Common myeloid progenitor, CD34-positive (primary cell): Measurements from ENCODE around the gene CD2BP2.
"Not testable (repeated sequence)": the region's sequence is repeated elsewhere in the genome, so short reads cannot be mapped to it uniquely, and the experiment has no call there.

Experiments used
- CTCF ChIA-PET: fragments of 350-600 bp; sonication (Branson Sonifier 250); formaldehyde crosslinking; loops from one replicate; lab custom pipeline; 2021; ENCODE audit warnings: antibody characterized with exemption; lab: Charles Lee
- POLR2A ChIA-PET: fragments of 350-600 bp; sonication (Branson Sonifier 250); formaldehyde crosslinking; loops from one replicate; lab custom pipeline; 2021; ENCODE audit warnings: antibody characterized with exemption; lab: Charles Lee
- DNase-seq, 3 donors: peaks; one replicate each; pipeline versions ENCODE4 v3.0.0 to v3.0.0-alpha.2; 2013
- H3K27ac ChIP-seq, 2 experiments: 1 replicate in 1 of 2; 2 replicates in 1 of 2; pipeline ENCODE4 v1.7.0; 2013; ENCODE audit warnings: inconsistent platforms in 2 of 2, low read length in 2 of 2, mild to moderate bottlenecking in 2 of 2, low read depth in 1 of 2, moderate library complexity in 1 of 2; ENCODE audit not compliant: severe bottlenecking in 2 of 2, insufficient read depth in 1 of 2, poor library complexity in 1 of 2
- H3K27me3 ChIP-seq, 5 experiments: replicated peaks in 2 of 5; 1 replicate in 3 of 5; 2 replicates in 2 of 5; pipeline versions ENCODE4 v1.6.1 to v1.7.0; 2013; ENCODE audit warnings: low read length in 4 of 5, mild to moderate bottlenecking in 2 of 5, moderate library complexity in 2 of 5, inconsistent platforms in 1 of 5; ENCODE audit not compliant: insufficient read depth in 5 of 5, control insufficient read depth in 4 of 5
- H3K36me3 ChIP-seq, 4 experiments: 1 replicate in 2 of 4; 2 replicates in 2 of 4; pipeline versions ENCODE4 v1.6.1 to v1.7.0; 2013; ENCODE audit warnings: low read length in 3 of 4, control low read depth in 1 of 4, mild to moderate bottlenecking in 1 of 4; ENCODE audit not compliant: control insufficient read depth in 4 of 4, insufficient read depth in 4 of 4
- H3K4me1 ChIP-seq, 4 experiments: 1 replicate in 3 of 4; 2 replicates in 1 of 4; pipeline versions ENCODE4 v1.6.1 to v1.7.1; 2013; ENCODE audit warnings: low read length in 3 of 4, mild to moderate bottlenecking in 3 of 4, control low read depth in 1 of 4, inconsistent platforms in 1 of 4, moderate library complexity in 1 of 4; ENCODE audit not compliant: control insufficient read depth in 4 of 4, insufficient read depth in 4 of 4; ENCODE audit errors: control extremely low read depth in 1 of 4
- H3K4me3 ChIP-seq, 7 experiments: 1 replicate in 4 of 7; 2 replicates in 3 of 7; pipeline versions ENCODE4 v1.5.1 to v1.7.0; 2013; ENCODE audit warnings: mild to moderate bottlenecking in 7 of 7, low read length in 6 of 7, moderate library complexity in 6 of 7, inconsistent platforms in 2 of 7, low read depth in 2 of 7, control low read depth in 1 of 7; ENCODE audit not compliant: insufficient read depth in 4 of 7, control insufficient read depth in 1 of 7; ENCODE audit errors: extremely low read depth in 1 of 7
- H3K9me3 ChIP-seq, 5 experiments: 1 replicate in 4 of 5; 2 replicates in 1 of 5; pipeline versions ENCODE4 v1.6.1 to v1.7.1; 2013; ENCODE audit warnings: low read length in 4 of 5, mild to moderate bottlenecking in 2 of 5, inconsistent platforms in 1 of 5, low read depth in 1 of 5, moderate library complexity in 1 of 5; ENCODE audit not compliant: control insufficient read depth in 4 of 5, insufficient read depth in 2 of 5; ENCODE audit errors: control extremely low read depth in 1 of 5
- WGBS: methylation state at CpG from one replicate; pipeline ENCODE4 v1.1.5; 2013; ENCODE audit not compliant: insufficient coverage; 5-methylcytosine and 5-hydroxymethylcytosine counted together

Gene CD2BP2

DNA sequence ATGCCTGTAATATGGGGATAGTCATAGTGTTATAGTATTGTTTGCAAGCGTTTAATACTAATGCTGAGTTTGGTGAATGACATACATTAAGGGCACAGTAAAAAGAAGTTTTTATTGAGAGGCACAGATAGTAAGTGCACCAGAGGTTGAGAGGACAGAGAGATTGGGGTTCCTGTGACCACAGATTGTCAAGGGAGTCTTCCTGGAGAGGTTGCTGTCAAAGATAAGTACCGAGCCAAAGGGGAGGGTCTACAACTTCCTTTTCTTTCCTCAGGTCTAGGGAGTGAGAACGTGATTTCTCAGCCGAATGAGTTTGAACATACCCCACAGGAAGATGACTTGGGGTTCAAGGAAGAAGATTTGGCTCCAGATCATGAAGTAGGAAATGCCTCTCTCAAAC is 41.9 kb upstream of the CD2BP2 start:
- Histone ChIP-seq H3K4me3 (no peak overlapping the region), H3K27ac (no peak overlapping the region), H3K27me3 (no peaks in the 10 kb centered on the region), H3K36me3 (peaks cover 0 to 22% (median 14%) of the 10 kb centered on the region in 4 experiments), H3K9me3 (no peaks in the 10 kb centered on the region), H3K4me1 (peaks cover 7 to 46% (median 39%) of the 10 kb centered on the region in 4 experiments)
- peak in 1 of 3 donors; percentile 46 for DNase-seq
- ChIA-PET CTCF (interaction anchor here (2.5 to 10.8 kb wide), 2 partner anchors 12 to 20 kb away, joined by 11 to 97 read pairs; partner anchors contain the start of gene ZNF771), POLR2A (interaction anchor here (0.7 kb wide), 1 partner anchor 75 kb away, joined by 3 read pairs; no protein-coding TSS in a partner anchor)
- 45% methylated on average over 3 of the region's 4 CpGs for WGBS

DNA sequence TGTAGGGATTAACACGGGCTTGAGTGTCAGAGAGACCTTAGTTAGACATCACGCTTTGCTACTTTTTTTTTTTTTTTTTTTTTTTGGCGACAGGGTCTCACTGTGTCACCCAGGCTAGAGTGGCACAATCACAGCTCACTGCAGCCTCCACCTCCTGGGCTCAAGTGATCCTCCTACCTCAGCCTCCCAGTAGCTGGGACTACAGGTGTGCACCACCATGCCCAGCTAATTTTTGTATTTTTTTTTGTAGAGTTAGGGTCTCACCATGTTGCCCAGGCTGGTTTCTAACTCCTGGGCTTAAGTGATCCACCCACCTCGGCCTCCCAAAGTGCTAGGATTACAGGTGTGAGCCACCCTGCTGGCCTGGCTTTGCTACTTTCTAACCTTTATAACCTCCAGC is 41.5 kb upstream of the CD2BP2 start:
- H3K27me3 ChIP-seq, H3K9me3 ChIP-seq, H3K27ac ChIP-seq, DNase-seq: not testable (repeated sequence)
- peak overlapping the region in 2 of 7 experiments; percentile 76 to 91 for H3K4me3 ChIP-seq
- H3K36me3 ChIP-seq, result peaks cover 0 to 22% (median 14%) of the 10 kb centered on the region in 4 experiments
- peaks cover 7 to 46% (median 39%) of the 10 kb centered on the region in 4 experiments for H3K4me1 ChIP-seq
- POLR2A ChIA-PET, result interaction anchor here (0.6 to 2.3 kb wide), 4 partner anchors 11 to 677 kb away, joined by 3 to 11 read pairs (median 4); partner anchors contain the start of gene ZNF771
- CTCF ChIA-PET, result interaction anchor here (0.9 to 10.8 kb wide), 6 partner anchors 13 to 26 kb away, joined by 3 to 97 read pairs (median 8); partner anchors contain the start of genes SEPTIN1, TBC1D10B and ZNF771
- 71% methylated on average over 1 of the region's 4 CpGs for WGBS

DNA sequence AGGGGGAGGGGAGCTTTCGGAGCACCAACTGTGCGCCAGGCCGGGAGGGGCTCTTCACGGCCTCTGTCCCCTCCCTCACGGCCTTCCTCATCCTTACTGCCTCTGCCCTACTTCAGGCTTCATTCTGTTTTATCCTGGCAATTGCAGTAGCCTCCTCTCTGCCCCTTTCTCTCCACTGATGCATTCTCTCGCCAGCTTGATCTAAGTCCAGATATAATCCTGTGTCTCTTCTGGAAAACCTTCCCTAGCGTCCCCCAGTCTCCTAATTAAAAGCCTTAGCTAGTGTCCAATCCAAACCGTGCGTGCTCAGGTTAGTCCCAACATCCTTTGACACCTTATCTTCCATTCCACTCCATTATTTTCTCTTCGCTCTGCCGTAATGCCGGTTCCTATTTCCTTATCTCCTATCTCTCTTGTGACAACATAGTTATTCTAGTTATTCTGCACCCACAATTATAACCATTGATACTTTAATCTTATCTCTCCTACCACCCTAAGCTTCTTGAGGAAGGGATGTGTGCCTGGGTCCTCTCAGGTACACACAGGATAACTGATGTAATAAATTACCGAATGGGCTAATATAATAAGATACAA is 41.0 kb upstream of the CD2BP2 start:
- Histone ChIP-seq H3K4me3 (peak overlapping the region; percentile 74 to 91 (median 77)), H3K9me3 (no peaks in the 10 kb centered on the region), H3K27me3 (no peaks in the 10 kb centered on the region), H3K27ac (no peak overlapping the region), H3K4me1 (peaks cover 7 to 46% (median 38%) of the 10 kb centered on the region in 4 experiments), H3K36me3 (peaks cover 0 to 22% (median 14%) of the 10 kb centered on the region in 4 experiments)
- ChIA-PET CTCF (interaction anchor here (0.9 to 10.8 kb wide), 10 partner anchors 11 to 220 kb away, joined by 3 to 97 read pairs (median 6); partner anchors contain the start of genes SEPTIN1, TBC1D10B and ZNF771), POLR2A (interaction anchor here (0.6 to 2.3 kb wide), 6 partner anchors 11 to 677 kb away, joined by 3 to 11 read pairs (median 3); partner anchors contain the start of genes TBC1D10B and ZNF771)
- WGBS, result 10% methylated on average over 12 of the region's 13 CpGs
- peak in 1 of 3 donors; percentile 39 for DNase-seq

DNA sequence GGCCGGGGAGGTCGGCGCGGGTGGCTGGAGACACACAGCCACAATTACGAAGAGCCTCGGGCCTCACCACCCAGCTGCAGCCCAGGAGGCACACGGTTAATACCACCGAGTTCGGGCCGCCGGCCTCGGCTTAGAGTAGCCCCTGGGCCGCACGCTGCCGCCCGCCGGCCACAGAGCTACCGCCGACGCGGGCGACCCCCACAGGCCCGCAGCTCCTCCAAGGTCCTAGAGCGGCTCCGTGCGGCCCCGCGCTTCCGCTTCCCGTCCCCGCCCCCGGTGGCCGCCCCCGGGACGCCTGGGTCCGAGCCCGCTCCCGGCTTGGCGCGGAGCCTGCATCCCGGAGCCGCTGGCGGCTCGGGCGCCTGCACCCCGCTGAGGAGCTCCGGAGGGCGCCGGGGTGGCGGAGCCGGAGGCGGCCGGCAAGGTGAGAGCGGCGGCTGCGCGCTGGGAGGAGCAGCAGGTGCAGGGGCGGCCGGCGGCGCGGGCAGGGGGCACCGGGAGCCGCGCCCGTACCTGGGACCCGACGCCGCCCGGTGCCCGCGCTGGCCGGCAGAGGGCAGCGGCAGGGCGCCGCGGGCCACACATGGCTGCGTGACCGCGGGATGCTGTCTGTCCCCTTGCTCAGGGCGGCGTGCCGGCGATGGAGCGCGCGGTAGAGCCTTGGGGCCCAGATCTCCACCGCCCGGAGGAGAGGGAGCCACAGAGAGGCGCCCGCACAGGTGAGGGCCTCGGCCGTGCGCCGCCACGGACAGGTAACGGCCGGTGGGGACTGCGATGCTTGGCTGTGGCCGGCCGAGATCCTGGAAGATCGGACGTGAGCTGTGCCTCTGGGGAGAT is 40.3 kb upstream of the CD2BP2 start, which contains the start of gene ZNF48:
TSS of gene ZNF48 (plus strand) at position 266 of the 837 bp plus-strand sequence. CDS start at position 641, 375 bp downstream.
- peak; percentile 80 to 88 (median 86) for DNase-seq
- Histone ChIP-seq H3K36me3 (peaks cover 0 to 22% (median 14%) of the 10 kb centered on the region in 4 experiments), H3K4me1 (peaks cover 7 to 41% (median 36%) of the 10 kb centered on the region in 4 experiments), H3K4me3 (peak within 1 kb of the TSS; percentile 74 to 91 (median 77)), H3K27ac (peak within 1 kb of the TSS; percentile 33 to 71), H3K27me3 (no peaks in the 10 kb centered on the region), H3K9me3 (no peaks in the 10 kb centered on the region)
- CTCF ChIA-PET, result interaction anchor here (0.9 to 10.8 kb wide), 12 partner anchors 10 to 303 kb away, joined by 3 to 97 read pairs (median 4); partner anchors contain the start of genes SEPTIN1, TBC1D10B, TBX6 and ZNF771
- under 1% methylated on average over 74 of the region's 103 CpGs for WGBS
- POLR2A ChIA-PET, result interaction anchor here (0.6 to 2.3 kb wide), 8 partner anchors 12 to 328 kb away, joined by 3 to 11 read pairs (median 3); partner anchors contain the start of genes SEPTIN1, TBC1D10B and ZNF771

GRCh38 chr16:30394592-30395154 is 39.6 kb upstream of the CD2BP2 start:
- DNase-seq, result no peak
- peak overlapping the region; percentile 74 to 91 (median 77) for H3K4me3 ChIP-seq
- H3K36me3 ChIP-seq, result peaks cover 0 to 22% (median 14%) of the 10 kb centered on the region in 4 experiments
- no peaks in the 10 kb centered on the region for H3K27me3 ChIP-seq
- H3K4me1 ChIP-seq, result peaks cover 7 to 36% (median 31%) of the 10 kb centered on the region in 4 experiments
- 25% methylated on average over 25 of the region's 31 CpGs for WGBS
- no peaks in the 10 kb centered on the region for H3K9me3 ChIP-seq
- peak overlapping the region; percentile 33 to 71 for H3K27ac ChIP-seq
- POLR2A ChIA-PET, result interaction anchor here (0.6 to 2.3 kb wide), 8 partner anchors 12 to 329 kb away, joined by 3 to 11 read pairs (median 3); partner anchors contain the start of genes SEPTIN1, TBC1D10B and ZNF771
- CTCF ChIA-PET, result interaction anchor here (1.0 to 10.8 kb wide), 10 partner anchors 10 to 303 kb away, joined by 4 to 97 read pairs (median 7); partner anchors contain the start of genes SEPTIN1, TBX6 and ZNF771

- Histone ChIP-seq H3K27me3 (no peaks in the 10 kb centered on the region), H3K36me3 (no peaks in the 10 kb centered on the region), H3K27ac (no peak overlapping the region), H3K9me3 (no peaks in the 10 kb centered on the region), H3K4me1 (peaks cover 0 to 43% (median 31%) of the 10 kb centered on the region in 4 experiments), H3K4me3 (no peak overlapping the region)
- no peak for DNase-seq
- WGBS, result 75% methylated on average over 2 of the region's 2 CpGs
- CTCF ChIA-PET, result interaction anchor here (0.7 to 2.8 kb wide), 6 partner anchors 9 to 554 kb away, joined by 3 to 20 read pairs (median 7); partner anchors contain the start of gene ZNF48
- POLR2A ChIA-PET, result interaction anchor here (1.2 to 2.0 kb wide), 2 partner anchors 9 to 12 kb away, joined by 3 to 7 read pairs; partner anchors contain the start of gene ZNF48
Measured at GRCh38 chr16:30383521-30383920, 28.4 kb upstream of the CD2BP2 start.
